Thyroid gland (tissue), 4 donors: ENCODE results near the gene RNF213. TPM values are rescaled to one million over a fixed set of nuclear protein-coding genes. Genes with fewer than 3 reads are reported as not detected.

Experiments used
- DNase-seq, 2 donors: peaks; one replicate each; pipeline ENCODE4 v3.0.0-alpha.2; 2019
- H3K27ac ChIP-seq, 3 donors: fragments of 200-600 bp; sonication (generic); 1 replicate in 2 of 3; 2 replicates in 1 of 3; pipeline ENCODE4 v1.5.1; 2016 to 2019; ENCODE audit warnings: mild to moderate bottlenecking in 1 of 3, moderate library complexity in 1 of 3
- H3K27me3 ChIP-seq: fragments of 200-600 bp; sonication (generic); one replicate; pipeline ENCODE4 v1.5.1; 2019
- H3K36me3 ChIP-seq, 2 donors: fragments of 200-600 bp; sonication (generic); one replicate each; pipeline ENCODE4 v1.5.1; 2016 to 2019
- H3K4me1 ChIP-seq, 2 donors: fragments of 200-600 bp; sonication (generic); one replicate each; pipeline ENCODE4 v1.5.1; 2017 to 2019
- H3K4me3 ChIP-seq, 3 donors: fragments of 200-600 bp; sonication (generic); replicated peaks in 1 of 3; 1 replicate in 2 of 3; 2 replicates in 1 of 3; pipeline ENCODE4 v1.5.1; 2016; ENCODE audit warnings: mild to moderate bottlenecking in 1 of 3
- H3K9me3 ChIP-seq: fragments of 200-600 bp; sonication (generic); one replicate; pipeline ENCODE4 v1.5.1; 2017
- CTCF ChIP-seq, 6 experiments: fragments of 200-600 bp in 3 of 6; fragments of 450-650 bp in 3 of 6; sonication (generic) in 3 of 6; IDR thresholded peaks; one replicate each; pipeline ENCODE4 v1.5.1; 2016 to 2019; ENCODE audit warnings: antibody characterized with exemption in 6 of 6, mild to moderate bottlenecking in 2 of 6, inconsistent platforms in 1 of 6, moderate library complexity in 1 of 6
- POLR2A ChIP-seq, 2 donors: fragments of 450-650 bp; IDR thresholded peaks; one replicate each; pipeline ENCODE4 v1.6.1; 2017; ENCODE audit warnings: antibody characterized with exemption in 2 of 2, mild to moderate bottlenecking in 2 of 2, moderate library complexity in 1 of 2
- WGBS, 2 donors: methylation state at CpG; one replicate each; pipeline ENCODE4 v1.1.5; 2017; 5-methylcytosine and 5-hydroxymethylcytosine counted together
- intact Hi-C: fragments of 100-400 bp; cut with DNase I; formaldehyde crosslinking; loops from one replicate; pipeline ENCODE4 v1.15.1; 2023
- total RNA-seq, 4 donors: library from RNA; depleted of rRNA; stranded (reverse); fragments of >200 nt; gene quantifications; one replicate each; pipeline ENCODE4 v1.2.3, GENCODE V29; 2016

RNF213 gene
- total RNA-seq, 4 donors from 2014 or later = 107 to 245 (median 187) TPM

- Histone ChIP-seq H3K36me3 (peaks cover 5 to 7% of the 10 kb centered on the region in 2 donors), H3K4me3 (no peak overlapping the region), H3K4me1 (peaks cover 18 to 21% of the 10 kb centered on the region in 2 donors), H3K27me3 (no peaks in the 10 kb centered on the region), H3K9me3 (no peaks in the 10 kb centered on the region), H3K27ac (no peak overlapping the region)
- TF ChIP-seq POLR2A (IDR thresholded peaks at IDR 0.05) (no peak), CTCF (IDR thresholded peaks at IDR 0.05) (no peak)
- 96 to 97% methylated on average over 3 to 7 of the region's 7 CpGs for WGBS, 2 donors
- DNase-seq = no peak
- intact Hi-C loops = loop anchor here (5.0 kb wide), 1 partner anchor 71 kb away; the partner anchor contains the start of gene EIF4A3
These were observed 42.3 kb upstream of the RNF213 start for GRCh38 chr17:80218391-80218790.

GRCh38 chr17:80219013-80219762 is 41.5 kb upstream of the RNF213 start:
- TF ChIP-seq POLR2A (IDR thresholded peaks at IDR 0.05) (no peak), CTCF (IDR thresholded peaks at IDR 0.05) (no peak)
- 34% methylated on average over 11 to 15 of the region's 15 CpGs for WGBS, 2 donors

GRCh38 chr17:80219763-80220053 is 40.9 kb upstream of the RNF213 start:
- no peak for DNase-seq
- H3K27ac ChIP-seq = peak overlapping the region; percentile 82 to 95 (median 89)
- TF ChIP-seq POLR2A (IDR thresholded peaks at IDR 0.05) (no peak), CTCF (IDR thresholded peaks at IDR 0.05) (no peak)
- 0 to 4% methylated on average over 4 of the region's 5 CpGs for WGBS, 2 donors
- H3K4me1 ChIP-seq = peaks cover 18 to 21% of the 10 kb centered on the region in 2 donors
- intact Hi-C loops = loop anchor here (5.0 kb wide), 2 partner anchors 43 to 72 kb away; partner anchors contain the start of genes EIF4A3 and RNF213
- H3K4me3 ChIP-seq = peak overlapping the region; percentile 93 to 100 (median 93)
- H3K36me3 ChIP-seq = peaks cover 5 to 7% of the 10 kb centered on the region in 2 donors
- H3K9me3 ChIP-seq = no peaks in the 10 kb centered on the region
- no peaks in the 10 kb centered on the region for H3K27me3 ChIP-seq

More at GRCh38 chr17:80219013-80219762, 41.5 kb upstream of the RNF213 start:
- Histone ChIP-seq H3K4me1 (peaks cover 18 to 21% of the 10 kb centered on the region in 2 donors), H3K27me3 (no peaks in the 10 kb centered on the region), H3K9me3 (no peaks in the 10 kb centered on the region), H3K27ac (peak overlapping the region; percentile 82 to 95 (median 89)), H3K36me3 (peaks cover 5 to 7% of the 10 kb centered on the region in 2 donors), H3K4me3 (peak overlapping the region; percentile 93 to 100 (median 93))
- intact Hi-C loops = loop anchor here (5.0 kb wide), 1 partner anchor 72 kb away; the partner anchor contains the start of gene EIF4A3
- DNase-seq = peak; percentile 64 to 69

GRCh38 chr17:80220054-80220735 is 40.5 kb upstream of the RNF213 start, which contains the start of the genes SGSH and SLC26A11:
SGSH (minus strand) TSS chr17:80220333; CDS start chr17:80220313, 20 bp downstream.
SLC26A11 (plus strand) TSS chr17:80220427; CDS start chr17:80221561, 1,134 bp downstream.
- H3K4me3 ChIP-seq = peak within 1 kb of the TSS; percentile 93 to 100 (median 93)
- intact Hi-C loops = loop anchor here (5.0 kb wide), 1 partner anchor 42 kb away; the partner anchor contains the start of gene RNF213
- no peaks in the 10 kb centered on the region for H3K27me3 ChIP-seq
- peaks cover 18 to 21% of the 10 kb centered on the region in 2 donors for H3K4me1 ChIP-seq
- peak in 1 of 2 donors; percentile 61 for TF ChIP-seq POLR2A (IDR thresholded peaks at IDR 0.05)
- TF ChIP-seq CTCF (IDR thresholded peaks at IDR 0.05) = peak in 1 of 6 experiments; percentile 16
- 0 to 1% methylated on average over 15 to 28 of the region's 77 CpGs for WGBS, 2 donors
- peaks cover 4 to 5% of the 10 kb centered on the region in 2 donors for H3K36me3 ChIP-seq
- no peaks in the 10 kb centered on the region for H3K9me3 ChIP-seq
- peak within 1 kb of the TSS; percentile 82 to 95 (median 89) for H3K27ac ChIP-seq
- DNase-seq = peak; percentile 85
